ENCODE data around the gene RPS3.
A peak's percentile ranks its signal among the peaks of the same experiment; 100 is the strongest.

The RPS3 gene

GRCh38 chr11:75450826-75451821 lies 51.8 kb downstream of the RPS3 start:
- CTCF ChIA-PET = interaction anchor here (0.5 to 2.2 kb wide), 6 partner anchors 11 to 80 kb away, joined by 3 to 13 read pairs (median 3); no protein-coding TSS in a partner anchor
- H3K36me3 ChIP-seq (ENCODE audit: control insufficient read depth in 4 of 4, insufficient read depth in 4 of 4, low read length in 3 of 4) = no peaks in the 10 kb centered on the region
- H3K27me3 ChIP-seq (replicated peaks in 2 of 5; ENCODE audit: control insufficient read depth in 4 of 5, insufficient read depth in 5 of 5, low read length in 4 of 5) = no peaks in the 10 kb centered on the region
- H3K4me1 ChIP-seq (ENCODE audit: control extremely low read depth in 1 of 4, control insufficient read depth in 4 of 4, insufficient read depth in 4 of 4, low read length in 3 of 4) = no peaks in the 10 kb centered on the region
- POLR2A ChIA-PET = no interaction called here
- H3K4me3 ChIP-seq (ENCODE audit: control insufficient read depth in 1 of 7, extremely low read depth in 1 of 7, insufficient read depth in 4 of 7, low read depth in 2 of 7, low read length in 6 of 7) = no peak overlapping the region
- WGBS (ENCODE audit: insufficient coverage) = 87% methylated on average over 36 of the region's 46 CpGs
- no peaks in the 10 kb centered on the region for H3K9me3 ChIP-seq (ENCODE audit: control extremely low read depth in 1 of 5, control insufficient read depth in 4 of 5, insufficient read depth in 2 of 5, low read depth in 1 of 5, low read length in 4 of 5)
- peak in 1 of 3 donors; percentile 15 for DNase-seq
- H3K27ac ChIP-seq (ENCODE audit: insufficient read depth in 1 of 2, low read depth in 1 of 2, low read length in 2 of 2, poor library complexity in 1 of 2, severe bottlenecking in 2 of 2) = no peak overlapping the region

GRCh38 chr11:75453916-75454655 lies 54.8 kb downstream of the RPS3 start:
- ChIA-PET POLR2A (no interaction called here), CTCF (interaction anchor here (1.0 to 3.9 kb wide), 5 partner anchors 9 to 75 kb away, joined by 3 to 30 read pairs (median 3); no protein-coding TSS in a partner anchor)
- Histone ChIP-seq H3K4me1 (ENCODE audit: control extremely low read depth in 1 of 4, control insufficient read depth in 4 of 4, insufficient read depth in 4 of 4, low read length in 3 of 4) (no peaks in the 10 kb centered on the region), H3K27me3 (replicated peaks in 2 of 5; ENCODE audit: control insufficient read depth in 4 of 5, insufficient read depth in 5 of 5, low read length in 4 of 5) (no peaks in the 10 kb centered on the region), H3K9me3 (ENCODE audit: control extremely low read depth in 1 of 5, control insufficient read depth in 4 of 5, insufficient read depth in 2 of 5, low read depth in 1 of 5, low read length in 4 of 5) (no peaks in the 10 kb centered on the region), H3K4me3 (ENCODE audit: control insufficient read depth in 1 of 7, extremely low read depth in 1 of 7, insufficient read depth in 4 of 7, low read depth in 2 of 7, low read length in 6 of 7) (no peak overlapping the region), H3K27ac (ENCODE audit: insufficient read depth in 1 of 2, low read depth in 1 of 2, low read length in 2 of 2, poor library complexity in 1 of 2, severe bottlenecking in 2 of 2) (no peak overlapping the region), H3K36me3 (ENCODE audit: control insufficient read depth in 4 of 4, insufficient read depth in 4 of 4, low read length in 3 of 4) (no peaks in the 10 kb centered on the region)
- no peak for DNase-seq
- WGBS (ENCODE audit: insufficient coverage) = 96% methylated on average over 7 of the region's 9 CpGs

GRCh38 chr11:75454987-75455386 lies 55.7 kb downstream of the RPS3 start:
- no peak overlapping the region for H3K4me3 ChIP-seq (ENCODE audit: control insufficient read depth in 1 of 7, extremely low read depth in 1 of 7, insufficient read depth in 4 of 7, low read depth in 2 of 7, low read length in 6 of 7)
- H3K4me1 ChIP-seq (ENCODE audit: control extremely low read depth in 1 of 4, control insufficient read depth in 4 of 4, insufficient read depth in 4 of 4, low read length in 3 of 4) = no peaks in the 10 kb centered on the region
- H3K27ac ChIP-seq (ENCODE audit: insufficient read depth in 1 of 2, low read depth in 1 of 2, low read length in 2 of 2, poor library complexity in 1 of 2, severe bottlenecking in 2 of 2) = no peak overlapping the region
- WGBS (ENCODE audit: insufficient coverage) = 100% methylated on average over 3 of the region's 5 CpGs
- POLR2A ChIA-PET = no interaction called here
- no peaks in the 10 kb centered on the region for H3K36me3 ChIP-seq (ENCODE audit: control insufficient read depth in 4 of 4, insufficient read depth in 4 of 4, low read length in 3 of 4)
- no peaks in the 10 kb centered on the region for H3K27me3 ChIP-seq (replicated peaks in 2 of 5; ENCODE audit: control insufficient read depth in 4 of 5, insufficient read depth in 5 of 5, low read length in 4 of 5)
- H3K9me3 ChIP-seq (ENCODE audit: control extremely low read depth in 1 of 5, control insufficient read depth in 4 of 5, insufficient read depth in 2 of 5, low read depth in 1 of 5, low read length in 4 of 5) = no peaks in the 10 kb centered on the region
- CTCF ChIA-PET = interaction anchor here (0.8 to 3.9 kb wide), 8 partner anchors 9 to 85 kb away, joined by 3 to 30 read pairs (median 3); no protein-coding TSS in a partner anchor
- no peak for DNase-seq

Data from common myeloid progenitor, CD34-positive (primary cell).